Trophoblast cell (in vitro differentiated cells and primary cell): ENCODE data around the gene ARHGEF10L.
A peak's percentile ranks its signal among the peaks of the same experiment; 100 is the strongest.

Experiments
- DNase-seq, 2 donors: peaks; one replicate each; pipeline ENCODE4 v3.0.0-alpha.2; 2016
- H2AFZ ChIP-seq: 2 replicates; pipeline ENCODE4 v1.6.1; 2013; ENCODE audit warnings: low read length, moderate library complexity, mild to moderate bottlenecking; ENCODE audit not compliant: insufficient read depth, poor library complexity
- H2AK5ac ChIP-seq: 2 replicates; pipeline ENCODE4 v1.6.1; 2013; ENCODE audit warnings: mild to moderate bottlenecking, low read length
- H2BK120ac ChIP-seq: 2 replicates; pipeline ENCODE4 v1.6.1; 2013; ENCODE audit warnings: low read length, mild to moderate bottlenecking, moderate library complexity; ENCODE audit not compliant: insufficient read depth, poor library complexity
- H2BK12ac ChIP-seq: 2 replicates; pipeline ENCODE4 v1.6.1; 2013; ENCODE audit warnings: mild to moderate bottlenecking, low read length, moderate library complexity
- H2BK5ac ChIP-seq: 2 replicates; pipeline ENCODE4 v1.6.1; 2013; ENCODE audit warnings: low read length, low read depth, moderate library complexity, mild to moderate bottlenecking; ENCODE audit not compliant: poor library complexity
- H3K14ac ChIP-seq: 2 replicates; pipeline ENCODE4 v1.6.1; 2013; ENCODE audit warnings: mild to moderate bottlenecking, low read length
- H3K18ac ChIP-seq: 2 replicates; pipeline ENCODE4 v1.6.1; 2013; ENCODE audit warnings: mild to moderate bottlenecking, low read length
- H3K23ac ChIP-seq: 2 replicates; pipeline ENCODE4 v1.6.1; 2013; ENCODE audit warnings: low read length
- H3K27ac ChIP-seq: 2 replicates; pipeline ENCODE4 v1.5.1; 2013; ENCODE audit warnings: low read depth, mild to moderate bottlenecking, inconsistent platforms, low read length, moderate library complexity
- H3K27me3 ChIP-seq: 2 replicates; pipeline ENCODE4 v1.6.1; 2013; ENCODE audit warnings: inconsistent platforms, mild to moderate bottlenecking, low read length, moderate library complexity; ENCODE audit not compliant: insufficient read depth
- H3K36me3 ChIP-seq, 2 experiments: 1 replicate in 1 of 2; 2 replicates in 1 of 2; pipeline ENCODE4 v1.6.1; 2013; ENCODE audit warnings: low read length in 2 of 2, mild to moderate bottlenecking in 2 of 2, moderate library complexity in 1 of 2; ENCODE audit not compliant: insufficient read depth in 2 of 2, control insufficient read depth in 1 of 2
- H3K4ac ChIP-seq: 2 replicates; pipeline ENCODE4 v1.6.1; 2013; ENCODE audit warnings: low read depth, mild to moderate bottlenecking, low read length, moderate library complexity
- H3K4me1 ChIP-seq, 2 experiments: 1 replicate in 1 of 2; 2 replicates in 1 of 2; pipeline ENCODE4 v1.6.1; 2013; ENCODE audit warnings: low read length in 2 of 2, mild to moderate bottlenecking in 2 of 2, moderate library complexity in 1 of 2; ENCODE audit not compliant: insufficient read depth in 2 of 2, control insufficient read depth in 1 of 2
- H3K4me2 ChIP-seq: 2 replicates; pipeline ENCODE4 v1.6.1; 2013; ENCODE audit warnings: inconsistent platforms, mild to moderate bottlenecking, low read length, moderate library complexity
- H3K4me3 ChIP-seq: 2 replicates; pipeline ENCODE4 v1.5.1; 2013; ENCODE audit warnings: mild to moderate bottlenecking, low read depth, low read length, inconsistent platforms
- H3K79me1 ChIP-seq: one replicate; pipeline ENCODE4 v1.6.1; 2013; ENCODE audit warnings: low read length
- H3K79me2 ChIP-seq: 2 replicates; pipeline ENCODE4 v1.6.1; 2013; ENCODE audit warnings: low read length, mild to moderate bottlenecking; ENCODE audit not compliant: control insufficient read depth, insufficient read depth, poor library complexity
- H3K9ac ChIP-seq: 2 replicates; pipeline ENCODE4 v1.6.1; 2013; ENCODE audit warnings: mild to moderate bottlenecking, low read length
- H3K9me3 ChIP-seq: 2 replicates; pipeline ENCODE4 v1.6.1; 2013; ENCODE audit warnings: low read depth, mild to moderate bottlenecking, control low read depth, inconsistent platforms, low read length; ENCODE audit not compliant: insufficient read depth
- H4K12ac ChIP-seq: 2 replicates; pipeline ENCODE4 v1.6.1; 2013; ENCODE audit warnings: low read depth, mild to moderate bottlenecking, low read length, moderate library complexity
- H4K8ac ChIP-seq: 2 replicates; pipeline ENCODE4 v1.6.1; 2013; ENCODE audit warnings: low read depth, mild to moderate bottlenecking, low read length, moderate library complexity
- H4K91ac ChIP-seq: one replicate; pipeline ENCODE4 v1.6.1; 2013; ENCODE audit warnings: low read depth, mild to moderate bottlenecking, low read length, moderate library complexity
- WGBS: extraction: QIAGEN DNeasy Blood & Tissue Kit; methylation state at CpG from one replicate; pipeline ENCODE4 v1.1.7; 2013; ENCODE audit warnings: missing lambda C conversion rate; ENCODE audit not compliant: insufficient read length, insufficient coverage; ENCODE audit errors: extremely low coverage; 5-methylcytosine and 5-hydroxymethylcytosine counted together

The ARHGEF10L gene

GRCh38 chr1:17574516-17574915, 35.0 kb downstream of the ARHGEF10L start:
- Histone ChIP-seq H2AFZ (no peak overlapping the region), H3K9me3 (peaks cover 2% of the 10 kb centered on the region), H3K18ac (no peak overlapping the region), H3K36me3 (no peaks in the 10 kb centered on the region), H2BK5ac (no peak overlapping the region), H3K27me3 (no peaks in the 10 kb centered on the region), H3K23ac (no peak overlapping the region), H4K8ac (no peak overlapping the region), H2BK120ac (no peak overlapping the region), H3K79me1 (peaks cover 6% of the 10 kb centered on the region), H3K4me2 (no peak overlapping the region), H2BK12ac (no peak overlapping the region), H3K9ac (no peak overlapping the region), H3K14ac (no peak overlapping the region), H4K12ac (no peak overlapping the region), H3K4me3 (no peak overlapping the region), H3K4ac (no peak overlapping the region), H4K91ac (no peak overlapping the region), H2AK5ac (no peak overlapping the region), H3K4me1 (peaks cover 35 to 36% of the 10 kb centered on the region in 2 experiments), H3K79me2 (no peaks in the 10 kb centered on the region), H3K27ac (no peak overlapping the region)
- no peak for DNase-seq
- no CpG with 5 or more reads among the region's 11 CpGs for WGBS

- no peak overlapping the region for H4K8ac ChIP-seq
- H2AK5ac ChIP-seq, result peak overlapping the region; percentile 7
- peak overlapping the region; percentile 50 for H3K18ac ChIP-seq
- H3K36me3 ChIP-seq, result peaks cover 0 to 1% of the 10 kb centered on the region in 2 experiments
- H2BK5ac ChIP-seq, result no peak overlapping the region
- no peak overlapping the region for H2BK120ac ChIP-seq
- H3K79me1 ChIP-seq, result no peaks in the 10 kb centered on the region
- H3K4me3 ChIP-seq, result no peak overlapping the region
- DNase-seq, result no peak
- H3K4me1 ChIP-seq, result peaks cover 28 to 30% of the 10 kb centered on the region in 2 experiments
- no peak overlapping the region for H3K9ac ChIP-seq
- no peaks in the 10 kb centered on the region for H3K9me3 ChIP-seq
- no peak overlapping the region for H4K12ac ChIP-seq
- no peak overlapping the region for H2BK12ac ChIP-seq
- no peak overlapping the region for H2AFZ ChIP-seq
- no peak overlapping the region for H3K14ac ChIP-seq
- no peak overlapping the region for H3K23ac ChIP-seq
- no peaks in the 10 kb centered on the region for H3K79me2 ChIP-seq
- no peak overlapping the region for H3K4ac ChIP-seq
- H3K4me2 ChIP-seq, result no peak overlapping the region
- H4K91ac ChIP-seq, result no peak overlapping the region
- H3K27me3 ChIP-seq, result no peaks in the 10 kb centered on the region
- no peak overlapping the region for H3K27ac ChIP-seq
- no CpG with 5 or more reads among the region's 15 CpGs for WGBS
Measured at GRCh38 chr1:17575797-17576518, 36.5 kb downstream of the ARHGEF10L start.

GRCh38 chr1:17576519-17576853, 37.0 kb downstream of the ARHGEF10L start:
- H3K79me2 ChIP-seq, result no peaks in the 10 kb centered on the region
- no peak overlapping the region for H2BK5ac ChIP-seq
- no peaks in the 10 kb centered on the region for H3K27me3 ChIP-seq
- no peak overlapping the region for H3K27ac ChIP-seq
- no peak overlapping the region for H3K4me3 ChIP-seq
- H3K79me1 ChIP-seq, result no peaks in the 10 kb centered on the region
- WGBS, result no CpG with 5 or more reads among the region's 6 CpGs
- no peak overlapping the region for H3K23ac ChIP-seq
- H4K12ac ChIP-seq, result no peak overlapping the region
- H3K4me2 ChIP-seq, result no peak overlapping the region
- H3K4ac ChIP-seq, result peak overlapping the region; percentile 15
- no peak overlapping the region for H2AK5ac ChIP-seq
- no peak overlapping the region for H2BK12ac ChIP-seq
- no peak overlapping the region for H2AFZ ChIP-seq
- no peak for DNase-seq
- no peak overlapping the region for H3K14ac ChIP-seq
- H4K91ac ChIP-seq, result no peak overlapping the region
- H3K18ac ChIP-seq, result no peak overlapping the region
- H3K36me3 ChIP-seq, result peaks cover 0 to 1% of the 10 kb centered on the region in 2 experiments
- H2BK120ac ChIP-seq, result no peak overlapping the region
- peaks cover 28 to 33% of the 10 kb centered on the region in 2 experiments for H3K4me1 ChIP-seq
- no peak overlapping the region for H3K9ac ChIP-seq
- H3K9me3 ChIP-seq, result no peaks in the 10 kb centered on the region
- no peak overlapping the region for H4K8ac ChIP-seq

- Histone ChIP-seq H3K79me2 (no peaks in the 10 kb centered on the region), H3K4me3 (no peak overlapping the region), H3K4me1 (peaks cover 33 to 43% of the 10 kb centered on the region in 2 experiments), H3K27ac (no peak overlapping the region), H3K9me3 (no peaks in the 10 kb centered on the region), H3K4ac (no peak overlapping the region), H3K79me1 (no peaks in the 10 kb centered on the region), H3K36me3 (peaks cover 0 to 1% of the 10 kb centered on the region in 2 experiments), H2AFZ (no peak overlapping the region), H3K18ac (no peak overlapping the region), H3K4me2 (no peak overlapping the region), H4K8ac (no peak overlapping the region), H4K91ac (no peak overlapping the region), H2BK5ac (no peak overlapping the region), H3K23ac (no peak overlapping the region), H2BK12ac (no peak overlapping the region), H4K12ac (no peak overlapping the region), H3K27me3 (no peaks in the 10 kb centered on the region), H3K9ac (no peak overlapping the region), H2BK120ac (no peak overlapping the region), H2AK5ac (no peak overlapping the region), H3K14ac (no peak overlapping the region)
- DNase-seq, result no peak
- no CpG with 5 or more reads among the region's 1 CpG for WGBS
Measured at GRCh38 chr1:17577907-17578297, 38.4 kb downstream of the ARHGEF10L start.
